T-helper 2 cell treated with Interferon-gamma antibody and Interleukin-4, amounts not matched to agents 5 μg/mL and 100 μg/mL, for 36 hours (primary cell): Measurements from ENCODE around the gene IL6.

Experiments
- DNase-seq: peaks from one replicate; pipeline ENCODE4 v3.0.0; 2021; ENCODE audit warnings: low spot score
- H3K27ac Mint-ChIP-seq: one replicate; pipeline ENCODE4 v1.8.0; 2021; ENCODE audit warnings: mild to moderate bottlenecking, mixed read lengths
- H3K27me3 Mint-ChIP-seq: one replicate; pipeline ENCODE4 v1.8.0; 2021; ENCODE audit warnings: low read depth, mixed read lengths
- H3K36me3 Mint-ChIP-seq: one replicate; pipeline ENCODE4 v1.8.0; 2021; ENCODE audit warnings: low read depth, mixed read lengths
- H3K4me1 Mint-ChIP-seq: one replicate; pipeline ENCODE4 v1.8.0; 2021; ENCODE audit warnings: low read depth, mixed read lengths
- H3K4me3 Mint-ChIP-seq: one replicate; pipeline ENCODE4 v1.8.0; 2022; ENCODE audit warnings: mild to moderate bottlenecking, moderate library complexity, mixed read lengths
- H3K9me3 Mint-ChIP-seq: one replicate; pipeline ENCODE4 v1.8.0; 2021; ENCODE audit warnings: mixed read lengths

Gene IL6

DNA sequence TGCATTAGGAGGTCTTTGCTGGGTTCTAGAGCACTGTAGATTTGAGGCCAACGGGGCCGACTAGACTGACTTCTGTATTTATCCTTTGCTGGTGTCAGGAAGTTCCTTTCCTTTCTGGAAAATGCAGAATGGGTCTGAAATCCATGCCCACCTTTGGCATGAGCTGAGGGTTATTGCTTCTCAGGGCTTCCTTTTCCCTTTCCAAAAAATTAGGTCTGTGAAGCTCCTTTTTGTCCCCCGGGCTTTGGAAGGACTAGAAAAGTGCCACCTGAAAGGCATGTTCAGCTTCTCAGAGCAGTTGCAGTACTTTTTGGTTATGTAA, 675 bp downstream of the IL6 start:
- Mint-ChIP-seq H3K4me3 (peak overlapping the region; percentile 40), H3K9me3 (no peaks in the 10 kb centered on the region), H3K4me1 (peaks cover 38% of the 10 kb centered on the region), H3K36me3 (no peaks in the 10 kb centered on the region), H3K27me3 (peaks cover 54% of the 10 kb centered on the region), H3K27ac (no peak overlapping the region)
- DNase-seq = no peak

DNA sequence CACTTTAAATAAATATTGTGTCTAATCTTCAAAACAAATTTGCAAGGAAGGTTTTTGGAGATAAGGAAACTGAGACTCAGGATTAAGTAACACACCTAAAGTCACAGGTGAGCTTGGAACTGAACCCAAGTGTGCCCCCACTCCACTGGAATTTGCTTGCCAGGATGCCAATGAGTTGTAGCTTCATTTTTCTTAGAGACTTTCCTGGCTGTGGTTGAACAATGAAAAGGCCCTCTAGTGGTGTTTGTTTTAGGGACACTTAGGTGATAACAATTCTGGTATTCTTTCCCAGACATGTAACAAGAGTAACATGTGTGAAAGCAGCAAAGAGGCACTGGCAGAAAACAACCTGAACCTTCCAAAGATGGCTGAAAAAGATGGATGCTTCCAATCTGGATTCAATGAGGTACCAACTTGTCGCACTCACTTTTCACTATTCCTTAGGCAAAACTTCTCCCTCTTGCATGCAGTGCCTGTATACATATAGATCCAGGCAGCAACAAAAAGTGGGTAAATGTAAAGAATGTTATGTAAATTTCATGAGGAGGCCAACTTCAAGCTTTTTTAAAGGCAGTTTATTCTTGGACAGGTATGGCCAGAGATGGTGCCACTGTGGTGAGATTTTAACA, 1.5 kb downstream of the IL6 start:
- H3K27me3 Mint-ChIP-seq = peaks cover 48% of the 10 kb centered on the region
- H3K4me1 Mint-ChIP-seq = peaks cover 29% of the 10 kb centered on the region
- H3K4me3 Mint-ChIP-seq = no peak overlapping the region

DNA sequence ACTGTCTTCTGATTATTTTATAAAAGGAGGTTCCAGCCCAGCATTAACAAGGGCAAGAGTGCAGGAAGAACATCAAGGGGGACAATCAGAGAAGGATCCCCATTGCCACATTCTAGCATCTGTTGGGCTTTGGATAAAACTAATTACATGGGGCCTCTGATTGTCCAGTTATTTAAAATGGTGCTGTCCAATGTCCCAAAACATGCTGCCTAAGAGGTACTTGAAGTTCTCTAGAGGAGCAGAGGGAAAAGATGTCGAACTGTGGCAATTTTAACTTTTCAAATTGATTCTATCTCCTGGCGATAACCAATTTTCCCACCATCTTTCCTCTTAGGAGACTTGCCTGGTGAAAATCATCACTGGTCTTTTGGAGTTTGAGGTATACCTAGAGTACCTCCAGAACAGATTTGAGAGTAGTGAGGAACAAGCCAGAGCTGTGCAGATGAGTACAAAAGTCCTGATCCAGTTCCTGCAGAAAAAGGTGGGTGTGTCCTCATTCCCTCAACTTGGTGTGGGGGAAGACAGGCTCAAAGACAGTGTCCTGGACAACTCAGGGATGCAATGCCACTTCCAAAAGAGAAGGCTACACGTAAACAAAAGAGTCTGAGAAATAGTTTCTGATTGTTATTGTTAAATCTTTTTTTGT, 2.3 kb downstream of the IL6 start:
- no peak for DNase-seq
- H3K27me3 Mint-ChIP-seq = peaks cover 46% of the 10 kb centered on the region
- H3K4me1 Mint-ChIP-seq = peaks cover 27% of the 10 kb centered on the region
- no peaks in the 10 kb centered on the region for H3K9me3 Mint-ChIP-seq
- H3K27ac Mint-ChIP-seq = no peak overlapping the region
- no peak overlapping the region for H3K4me3 Mint-ChIP-seq
- no peaks in the 10 kb centered on the region for H3K36me3 Mint-ChIP-seq

More for the DNA sequence above, 1.5 kb downstream of the IL6 start:
- Mint-ChIP-seq H3K27ac (no peak overlapping the region), H3K9me3 (no peaks in the 10 kb centered on the region), H3K36me3 (no peaks in the 10 kb centered on the region)
- no peak for DNase-seq

DNA sequence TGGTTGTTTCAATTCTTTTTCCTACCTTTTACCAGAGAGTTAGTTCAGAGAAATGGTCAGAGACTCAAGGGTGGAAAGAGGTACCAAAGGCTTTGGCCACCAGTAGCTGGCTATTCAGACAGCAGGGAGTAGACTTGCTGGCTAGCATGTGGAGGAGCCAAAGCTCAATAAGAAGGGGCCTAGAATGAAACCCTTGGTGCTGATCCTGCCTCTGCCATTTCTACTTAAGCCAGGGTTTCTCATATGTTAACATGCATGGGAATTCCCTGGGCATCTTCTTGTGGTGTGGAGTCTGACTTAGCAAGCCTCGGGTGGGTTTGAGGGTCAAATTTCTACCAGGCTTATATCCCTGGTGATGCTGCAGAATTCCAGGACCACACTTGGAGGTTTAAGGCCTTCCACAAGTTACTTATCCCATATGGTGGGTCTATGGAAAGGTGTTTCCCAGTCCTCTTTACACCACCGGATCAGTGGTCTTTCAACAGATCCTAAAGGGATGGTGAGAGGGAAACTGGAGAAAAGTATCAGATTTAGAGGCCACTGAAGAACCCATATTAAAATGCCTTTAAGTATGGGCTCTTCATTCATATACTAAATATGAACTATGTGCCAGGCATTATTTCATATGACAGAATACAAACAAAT, 3.2 kb downstream of the IL6 start:
- Mint-ChIP-seq H3K27ac (no peak overlapping the region), H3K9me3 (no peaks in the 10 kb centered on the region), H3K36me3 (no peaks in the 10 kb centered on the region), H3K4me3 (no peak overlapping the region), H3K4me1 (peaks cover 23% of the 10 kb centered on the region), H3K27me3 (peaks cover 41% of the 10 kb centered on the region)
- DNase-seq = no peak

DNA sequence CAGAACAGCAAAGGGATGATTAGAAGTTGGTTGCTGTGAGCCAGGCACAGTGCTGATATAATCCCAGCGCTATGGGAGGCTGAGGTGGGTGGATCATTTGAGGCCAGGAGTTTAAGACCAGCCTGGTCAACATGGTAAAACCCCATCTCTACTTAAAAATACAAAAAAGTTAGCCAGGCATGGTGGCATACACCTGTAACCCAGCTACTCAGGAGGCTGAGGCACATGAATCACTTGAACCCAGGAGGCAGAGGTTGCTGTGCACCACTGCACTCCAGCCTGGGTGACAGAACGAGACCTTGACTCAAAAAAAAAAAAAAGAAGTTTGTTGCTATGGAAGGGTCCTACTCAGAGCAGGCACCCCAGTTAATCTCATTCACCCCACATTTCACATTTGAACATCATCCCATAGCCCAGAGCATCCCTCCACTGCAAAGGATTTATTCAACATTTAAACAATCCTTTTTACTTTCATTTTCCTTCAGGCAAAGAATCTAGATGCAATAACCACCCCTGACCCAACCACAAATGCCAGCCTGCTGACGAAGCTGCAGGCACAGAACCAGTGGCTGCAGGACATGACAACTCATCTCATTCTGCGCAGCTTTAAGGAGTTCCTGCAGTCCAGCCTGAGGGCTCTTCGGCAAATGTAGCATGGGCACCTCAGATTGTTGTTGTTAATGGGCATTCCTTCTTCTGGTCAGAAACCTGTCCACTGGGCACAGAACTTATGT, 4.1 kb downstream of the IL6 start:
- Mint-ChIP-seq H3K9me3 (no peaks in the 10 kb centered on the region), H3K4me3 (no peak overlapping the region), H3K4me1 (peaks cover 19% of the 10 kb centered on the region), H3K36me3 (no peaks in the 10 kb centered on the region), H3K27ac (no peak overlapping the region), H3K27me3 (peaks cover 38% of the 10 kb centered on the region)
- no peak for DNase-seq

DNA sequence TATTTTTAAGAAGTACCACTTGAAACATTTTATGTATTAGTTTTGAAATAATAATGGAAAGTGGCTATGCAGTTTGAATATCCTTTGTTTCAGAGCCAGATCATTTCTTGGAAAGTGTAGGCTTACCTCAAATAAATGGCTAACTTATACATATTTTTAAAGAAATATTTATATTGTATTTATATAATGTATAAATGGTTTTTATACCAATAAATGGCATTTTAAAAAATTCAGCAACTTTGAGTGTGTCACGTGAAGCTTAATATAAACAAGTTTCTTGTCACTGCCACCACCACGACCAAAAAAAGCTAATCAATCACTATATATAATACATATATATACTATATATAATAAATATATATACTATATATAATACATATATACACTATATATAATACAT, 4.8 kb downstream of the IL6 start:
- H3K36me3 Mint-ChIP-seq = no peaks in the 10 kb centered on the region
- peaks cover 36% of the 10 kb centered on the region for H3K27me3 Mint-ChIP-seq
- H3K9me3 Mint-ChIP-seq = no peaks in the 10 kb centered on the region
- DNase-seq = no peak
- no peak overlapping the region for H3K27ac Mint-ChIP-seq
- H3K4me3 Mint-ChIP-seq = no peak overlapping the region
- H3K4me1 Mint-ChIP-seq = peaks cover 13% of the 10 kb centered on the region

DNA sequence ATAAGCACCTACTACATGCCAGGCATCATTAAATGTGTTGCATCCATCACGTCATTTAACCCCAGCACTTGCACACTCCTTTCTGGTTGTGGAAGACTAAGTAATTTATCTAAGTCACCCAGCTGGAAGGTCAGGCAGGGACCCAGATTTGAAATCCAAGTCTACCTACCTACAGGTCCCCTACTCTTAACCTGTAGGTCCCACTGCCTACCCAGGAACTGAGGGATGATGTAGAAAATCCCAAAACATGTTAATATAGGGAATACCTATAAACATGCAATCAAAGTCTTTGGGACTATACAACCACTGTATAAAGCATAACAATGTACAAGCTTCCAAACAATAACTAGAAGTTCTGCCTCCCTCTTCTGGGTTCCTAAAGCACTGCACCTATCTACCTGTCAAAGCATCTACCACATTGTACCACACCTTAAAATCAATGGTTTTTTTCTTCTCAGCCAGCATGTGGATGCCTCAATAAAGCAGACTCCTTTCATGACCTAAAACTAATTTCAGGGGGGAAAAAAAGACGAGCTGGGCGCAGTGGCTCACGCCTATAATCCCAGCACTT, 5.6 kb downstream of the IL6 start:
- peaks cover 7% of the 10 kb centered on the region for H3K4me1 Mint-ChIP-seq

DNA sequence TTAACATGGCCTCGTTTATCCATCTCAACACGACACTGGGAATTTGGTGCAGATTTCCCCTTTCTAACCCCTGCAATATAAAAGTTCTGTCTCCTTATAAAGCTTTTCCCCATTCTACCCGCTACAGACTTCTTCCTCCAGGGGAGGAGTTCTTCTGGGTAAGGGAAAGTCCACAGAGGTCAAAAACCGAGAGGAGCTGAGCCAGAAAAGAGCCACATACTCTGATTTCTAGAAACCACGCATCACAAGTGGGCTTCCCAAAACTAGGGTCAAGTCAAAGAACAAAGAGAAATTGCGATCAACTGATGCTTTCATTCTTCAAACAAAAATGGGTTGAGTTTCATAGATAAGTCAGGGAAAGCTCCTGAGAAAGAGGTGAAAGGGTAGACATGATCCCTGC, 6.8 kb downstream of the IL6 start:
- no peak overlapping the region for H3K27ac Mint-ChIP-seq
- peaks cover 33% of the 10 kb centered on the region for H3K27me3 Mint-ChIP-seq
- H3K9me3 Mint-ChIP-seq = no peaks in the 10 kb centered on the region
- no peak overlapping the region for H3K4me3 Mint-ChIP-seq
- no peaks in the 10 kb centered on the region for H3K36me3 Mint-ChIP-seq
- H3K4me1 Mint-ChIP-seq = peaks cover 7% of the 10 kb centered on the region
- DNase-seq = peak; percentile 16

More for the DNA sequence above, 5.6 kb downstream of the IL6 start:
- Mint-ChIP-seq H3K27me3 (peaks cover 37% of the 10 kb centered on the region), H3K36me3 (no peaks in the 10 kb centered on the region), H3K4me3 (no peak overlapping the region), H3K27ac (no peak overlapping the region), H3K9me3 (no peaks in the 10 kb centered on the region)
- no peak for DNase-seq

DNA sequence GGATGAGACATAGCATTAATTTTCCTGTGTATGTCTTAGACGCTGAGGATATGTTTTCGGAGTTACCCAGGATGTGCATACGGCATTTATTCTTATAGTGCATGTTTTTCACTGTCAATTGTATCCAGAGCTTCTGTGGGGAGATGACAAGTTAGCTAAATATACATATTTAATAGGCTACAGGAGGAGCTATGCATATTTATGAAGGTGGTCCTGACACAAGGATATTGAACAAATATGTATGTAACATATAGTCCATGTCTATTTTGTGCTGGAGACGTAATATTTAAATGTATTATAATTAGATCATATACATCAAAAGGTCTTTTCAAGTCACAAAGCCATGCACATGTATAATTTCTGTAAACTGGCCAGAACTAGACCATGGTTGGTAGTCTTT, 16.0 kb downstream of the IL6 start:
- DNase-seq = no peak
- Mint-ChIP-seq H3K4me3 (no peak overlapping the region), H3K36me3 (no peaks in the 10 kb centered on the region), H3K27ac (no peak overlapping the region), H3K27me3 (peaks cover 34% of the 10 kb centered on the region), H3K9me3 (no peaks in the 10 kb centered on the region), H3K4me1 (no peaks in the 10 kb centered on the region)

DNA sequence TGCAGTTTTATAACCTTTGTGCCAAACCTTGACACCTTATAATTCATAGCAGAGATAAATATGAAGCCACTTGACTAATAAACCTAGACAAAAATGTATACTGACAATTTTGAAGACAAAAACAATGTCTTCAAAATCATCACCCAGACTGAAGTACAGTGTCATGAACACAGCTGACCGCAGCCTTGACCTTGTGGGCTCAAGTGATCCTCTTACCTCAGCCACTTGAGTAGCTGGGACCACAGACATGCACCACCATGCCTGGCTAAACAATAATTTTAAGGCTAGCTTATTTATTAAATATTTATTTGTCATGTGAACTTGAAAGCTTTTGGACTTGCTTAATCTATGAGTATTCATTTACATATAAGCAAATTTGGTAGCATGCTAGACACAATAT, 24.3 kb downstream of the IL6 start:
- Mint-ChIP-seq H3K9me3 (peaks cover 7% of the 10 kb centered on the region), H3K4me3 (no peak overlapping the region), H3K27me3 (peaks cover 33% of the 10 kb centered on the region), H3K4me1 (no peaks in the 10 kb centered on the region), H3K27ac (no peak overlapping the region), H3K36me3 (no peaks in the 10 kb centered on the region)
- no peak for DNase-seq

DNA sequence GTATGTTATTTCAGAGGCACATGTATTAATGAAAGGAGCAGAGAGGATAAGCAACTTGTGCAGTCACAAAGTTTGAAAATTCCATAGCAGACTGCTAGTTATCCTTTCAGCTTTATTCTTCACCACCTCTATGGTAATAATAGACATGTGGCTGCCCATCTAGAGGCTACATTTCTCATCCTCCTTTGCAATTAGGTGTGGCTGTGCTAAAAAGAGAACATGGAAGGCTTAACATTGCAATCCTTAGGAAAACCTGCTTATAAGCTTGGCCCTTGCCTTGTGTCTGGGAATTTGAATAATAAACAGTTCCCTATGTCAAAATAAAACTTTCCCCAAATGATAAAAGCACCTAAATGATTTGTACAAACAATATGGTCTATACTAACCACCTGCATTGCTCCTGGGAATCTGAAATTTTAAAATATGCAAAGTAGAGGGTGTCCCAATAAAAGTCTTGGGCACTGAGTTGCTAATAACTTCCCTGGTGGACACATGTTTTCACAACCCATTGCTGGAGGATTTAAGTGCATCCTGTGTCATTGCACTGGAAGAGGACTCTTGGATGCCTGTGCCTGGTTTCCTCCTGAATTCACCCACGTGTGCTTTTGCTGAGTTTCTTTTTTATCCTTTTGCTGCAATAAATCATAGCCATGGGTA, 30.5 kb downstream of the IL6 start:
- DNase-seq = no peak
- Mint-ChIP-seq H3K36me3 (no peaks in the 10 kb centered on the region), H3K27me3 (peaks cover 61% of the 10 kb centered on the region), H3K9me3 (peaks cover 7% of the 10 kb centered on the region), H3K27ac (no peak overlapping the region), H3K4me1 (no peaks in the 10 kb centered on the region), H3K4me3 (no peak overlapping the region)

DNA sequence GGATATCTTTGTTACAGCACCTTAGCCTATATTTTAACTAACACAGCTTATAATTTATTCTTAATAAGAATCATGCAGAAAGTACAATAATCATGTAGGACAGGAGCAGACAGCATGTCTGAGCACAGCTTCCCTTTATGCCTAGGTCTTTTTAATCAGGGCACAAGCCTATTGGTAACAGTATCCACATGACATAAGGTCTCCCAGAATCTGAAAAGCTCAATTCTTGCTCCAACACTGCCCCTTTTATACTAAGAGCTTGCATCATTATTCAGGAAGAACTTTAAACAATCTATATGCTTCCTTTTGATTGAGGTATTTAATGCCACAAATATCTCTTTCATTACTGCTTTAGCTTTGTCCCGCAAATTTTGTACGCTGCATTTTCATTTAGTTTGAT, 31.6 kb downstream of the IL6 start:
- H3K27me3 Mint-ChIP-seq = peaks cover 61% of the 10 kb centered on the region
- no peak overlapping the region for H3K27ac Mint-ChIP-seq
- no peaks in the 10 kb centered on the region for H3K4me1 Mint-ChIP-seq
- no peak overlapping the region for H3K4me3 Mint-ChIP-seq
- DNase-seq = no peak
- no peaks in the 10 kb centered on the region for H3K36me3 Mint-ChIP-seq
- peaks cover 7% of the 10 kb centered on the region for H3K9me3 Mint-ChIP-seq

DNA sequence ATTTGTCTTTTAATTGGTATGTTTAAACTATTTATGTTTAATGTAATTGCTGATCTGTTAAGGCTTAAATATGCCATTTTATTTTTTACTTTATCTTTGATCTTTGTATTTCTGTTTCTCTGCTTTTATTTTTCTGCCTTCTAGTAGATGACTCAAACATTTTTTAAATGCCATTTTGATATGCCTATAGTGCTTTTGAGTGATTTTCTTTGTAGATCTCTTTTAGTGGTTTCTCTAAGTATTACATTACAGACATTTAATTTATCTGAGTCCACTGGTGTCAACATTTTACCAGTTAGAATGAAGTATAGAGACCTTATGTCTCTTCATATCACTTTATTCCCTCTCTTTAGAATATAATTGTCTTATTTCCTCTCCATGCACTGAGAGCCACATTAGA, 32.7 kb downstream of the IL6 start:
- Mint-ChIP-seq H3K9me3 (peaks cover under 1% of the 10 kb centered on the region), H3K36me3 (no peaks in the 10 kb centered on the region), H3K4me1 (no peaks in the 10 kb centered on the region), H3K27me3 (peaks cover 61% of the 10 kb centered on the region), H3K4me3 (no peak overlapping the region), H3K27ac (no peak overlapping the region)
- no peak for DNase-seq
